HepG2 (cell line): ENCODE data around the gene TJP1. TPM values are rescaled to one million over a fixed set of nuclear protein-coding genes. Genes with fewer than 3 reads are reported as not detected.

Experiments
- ATAC-seq: fragments of 200-7000 bp; cut with Tn5 transposase; 3 replicates; pipeline ENCODE4 v1.9.1; 2020; ENCODE audit warnings: mild to moderate bottlenecking, moderate library complexity
- BruUV-seq: library from RNA; stranded (reverse); fragments of 400-500 nt; replicated peaks from 2 replicates; lab custom pipeline; 2021; lab: Mats Ljungman, UMichigan
- CTCF ChIA-PET: fragments of 300-600 bp; formaldehyde crosslinking; extraction: SDS; loops from one replicate; lab custom pipeline; 2021; ENCODE audit warnings: low total read pairs, inconsistent platforms, low intra/inter-chr PET ratio; lab: Yijun Ruan, JAX
- POLR2A ChIA-PET: fragments of 350-600 bp; sonication (Branson Sonifier 250); formaldehyde crosslinking; loops from one replicate; lab custom pipeline; 2020; ENCODE audit warnings: antibody characterized with exemption, inconsistent platforms; lab: Yijun Ruan, JAX
- DNase-seq: peaks from one replicate; pipeline ENCODE4 v3.0.0-alpha.2; 2015; ENCODE audit warnings: low spot score
- FAIRE-seq: peaks from 3 replicates; lab custom pipeline; 2011; peaks lifted over from hg19 to GRCh38; lab: Jason Lieb, UNC
- H2AFZ ChIP-seq: one replicate; pipeline ENCODE4 v1.6.1; 2011; ENCODE audit warnings: low read length, inconsistent platforms
- H3K27ac ChIP-seq: fragments of 300-600 bp; 3 replicates; pipeline ENCODE4 v1.8.0; 2011; ENCODE audit warnings: mixed run types, mild to moderate bottlenecking, mixed read lengths, low read length, inconsistent platforms; ENCODE audit not compliant: insufficient read depth; ENCODE audit errors: extremely low read length
- H3K27me3 ChIP-seq, 2 experiments: fragments of 200-600 bp in 1 of 2; 2 replicates in 1 of 2; 3 replicates in 1 of 2; pipeline versions ENCODE4 v1.6.0 to v1.8.0; 2011; ENCODE audit warnings: low read length in 2 of 2, mild to moderate bottlenecking in 2 of 2, moderate library complexity in 2 of 2, inconsistent platforms in 1 of 2; ENCODE audit not compliant: insufficient read depth in 2 of 2, control insufficient read depth in 1 of 2
- H3K36me3 ChIP-seq, 2 experiments: fragments of 200-600 bp in 1 of 2; replicated peaks in 1 of 2; 2 replicates in 1 of 2; 3 replicates in 1 of 2; pipeline versions ENCODE4 v1.5.1 to v1.8.0; 2011; ENCODE audit warnings: low read length in 2 of 2, inconsistent platforms in 1 of 2; ENCODE audit not compliant: insufficient read depth in 2 of 2, control insufficient read depth in 1 of 2
- H3K4me1 ChIP-seq: 2 replicates; pipeline ENCODE4 v1.5.1; 2012; ENCODE audit warnings: low read length, inconsistent platforms; ENCODE audit not compliant: insufficient read depth
- H3K4me2 ChIP-seq: 2 replicates; pipeline ENCODE4 v1.6.0; 2011; ENCODE audit warnings: low read depth, low read length, inconsistent platforms
- H3K4me3 ChIP-seq, 3 experiments: fragments of 200-600 bp in 1 of 3; sonication (generic), shearing (Covaris generic) in 1 of 3; replicated peaks in 1 of 3; 2 replicates each; pipeline ENCODE4 v1.5.1; 2011 to 2016; ENCODE audit warnings: low read length in 3 of 3, inconsistent platforms in 2 of 3, low read depth in 2 of 3, mild to moderate bottlenecking in 2 of 3, control low read depth in 1 of 3, mixed read lengths in 1 of 3; ENCODE audit not compliant: insufficient read depth in 1 of 3
- H3K79me2 ChIP-seq: one replicate; pipeline ENCODE4 v1.6.1; 2011; ENCODE audit warnings: low read length, inconsistent platforms; ENCODE audit not compliant: insufficient read depth
- H3K9ac ChIP-seq: 2 replicates; pipeline ENCODE4 v1.6.0; 2011; ENCODE audit warnings: mild to moderate bottlenecking, low read depth, low read length, inconsistent platforms; ENCODE audit not compliant: insufficient read depth
- H3K9me3 ChIP-seq: 2 replicates; pipeline ENCODE4 v1.5.1; 2012; ENCODE audit warnings: mild to moderate bottlenecking, low read length
- H4K20me1 ChIP-seq: 2 replicates; pipeline ENCODE4 v1.6.0; 2011; ENCODE audit warnings: inconsistent platforms, mild to moderate bottlenecking, low read length, moderate library complexity; ENCODE audit not compliant: insufficient read depth
- AGO1 ChIP-seq: fragments of 200-400 bp; formaldehyde crosslinking; IDR thresholded peaks from 2 replicates; pipeline ENCODE4 v1.6.1; 2017; ENCODE audit warnings: mild to moderate bottlenecking, low read depth, low read length, moderate library complexity; ENCODE audit not compliant: poor library complexity, severe bottlenecking
- AKAP8 ChIP-seq: sonication (generic); formaldehyde crosslinking; IDR thresholded peaks from 2 replicates; pipeline ENCODE4 v1.5.1; 2020; ENCODE audit warnings: mild to moderate bottlenecking, missing genetic modification reagents
- ATM ChIP-seq: fragments of 450-650 bp; IDR thresholded peaks from 2 replicates; pipeline ENCODE4 v1.7.1; 2017; ENCODE audit warnings: mild to moderate bottlenecking, borderline replicate concordance
- CBFB ChIP-seq: sonication (generic); formaldehyde crosslinking; IDR thresholded peaks from 2 replicates; pipeline ENCODE4 v1.4.0; 2020; ENCODE audit warnings: missing genetic modification reagents
- HES4 ChIP-seq: sonication (generic); formaldehyde crosslinking; IDR thresholded peaks from 2 replicates; pipeline ENCODE4 v1.9.0; 2021; ENCODE audit warnings: mild to moderate bottlenecking, missing genetic modification reagents, borderline replicate concordance
- HOXA7 ChIP-seq: sonication (generic); formaldehyde crosslinking; IDR thresholded peaks from 2 replicates; pipeline ENCODE4 v1.8.1; 2022; ENCODE audit warnings: mild to moderate bottlenecking, missing genetic modification reagents, moderate library complexity
- PCBP1 ChIP-seq: fragments of 200-400 bp; formaldehyde crosslinking; IDR thresholded peaks from 2 replicates; pipeline ENCODE4 v1.6.1; 2017; ENCODE audit warnings: mild to moderate bottlenecking, low read depth, low read length, borderline replicate concordance
- REPIN1 ChIP-seq: sonication (generic); formaldehyde crosslinking; IDR thresholded peaks from 2 replicates; pipeline ENCODE4 v1.8.0; 2022; ENCODE audit warnings: missing genetic modification reagents, low read depth, mild to moderate bottlenecking, borderline replicate concordance
- RFX1 ChIP-seq: fragments of 450-650 bp; IDR thresholded peaks from 2 replicates; pipeline ENCODE4 v1.6.1; 2017
- SOX5 ChIP-seq: IDR thresholded peaks from 2 replicates; pipeline ENCODE4 v1.6.1; 2016; ENCODE audit warnings: borderline replicate concordance
- STAT5B ChIP-seq: sonication (generic); formaldehyde crosslinking; IDR thresholded peaks from 2 replicates; pipeline ENCODE4 v1.4.0; 2020; ENCODE audit warnings: missing genetic modification reagents
- THRA ChIP-seq: sonication (generic); formaldehyde crosslinking; IDR thresholded peaks from 2 replicates; pipeline ENCODE4 v1.4.0; 2020; ENCODE audit warnings: missing genetic modification reagents, borderline replicate concordance
- WIZ ChIP-seq: sonication (generic); formaldehyde crosslinking; IDR thresholded peaks from 2 replicates; pipeline ENCODE4 v1.5.1; 2020; ENCODE audit warnings: mild to moderate bottlenecking, missing genetic modification reagents
- ZBTB46 ChIP-seq: sonication (generic); formaldehyde crosslinking; IDR thresholded peaks from 2 replicates; pipeline ENCODE4 v1.4.0; 2020; ENCODE audit warnings: mild to moderate bottlenecking, missing genetic modification reagents, borderline replicate concordance
- ZFAT ChIP-seq: sonication (generic); formaldehyde crosslinking; conservative IDR thresholded peaks from 2 replicates; pipeline ENCODE4 v1.8.1; 2023; ENCODE audit warnings: missing genetic modification reagents, inconsistent platforms
- ZFP41 ChIP-seq: sonication (generic); formaldehyde crosslinking; IDR thresholded peaks from 2 replicates; pipeline ENCODE4 v1.4.0; 2020; ENCODE audit warnings: mild to moderate bottlenecking, missing genetic modification reagents, borderline replicate concordance
- ZNF121 ChIP-seq: sonication (generic); formaldehyde crosslinking; IDR thresholded peaks from 2 replicates; pipeline ENCODE4 v1.5.0; 2020; ENCODE audit warnings: mild to moderate bottlenecking, missing genetic modification reagents
- ZNF335 ChIP-seq: sonication (generic); formaldehyde crosslinking; IDR thresholded peaks from 2 replicates; pipeline ENCODE4 v1.4.0; 2020; ENCODE audit warnings: missing genetic modification reagents
- ZNF605 ChIP-seq: sonication (generic); formaldehyde crosslinking; IDR thresholded peaks from 2 replicates; pipeline ENCODE4 v1.8.0; 2022; ENCODE audit warnings: mild to moderate bottlenecking, missing genetic modification reagents
- ZSCAN25 ChIP-seq: sonication (generic); formaldehyde crosslinking; IDR thresholded peaks from 2 replicates; pipeline ENCODE4 v1.8.0; 2022; ENCODE audit warnings: mild to moderate bottlenecking, missing genetic modification reagents
- WGBS: methylation state at CpG from one replicate; pipeline ENCODE4 v1.1.6; 2017; ENCODE audit warnings: low lambda C conversion rate; 5-methylcytosine and 5-hydroxymethylcytosine counted together
- in situ Hi-C: cut with HindIII; loops from 2 replicates; pipeline ENCODE4 v1.10.0; 2017; ENCODE audit warnings: low pct_unique_long_range_greater_than_20kb; ENCODE audit not compliant: extremely low pct_ligation_motif_present
- intact Hi-C: fragments of 100-400 bp; cut with micrococcal nuclease; formaldehyde crosslinking; loops from one replicate; pipeline ENCODE4 v1.10.0; 2022; ENCODE audit not compliant: unreplicated experiment
- polyA plus RNA-seq, 8 experiments: library from polyadenylated mRNA; depleted of rRNA in 3 of 8; stranded (reverse) in 7 of 8; unstranded in 1 of 8; fragments of >200 nt; fragmentation: Illumina TruSeq in 4 of 8; extraction: Trizol in 4 of 8; gene quantifications; 2 replicates each; pipeline versions ENCODE4 v1.2.1 to v1.2.3, GENCODE V29; 2011 to 2016; ENCODE audit warnings: low read depth in 4 of 8, missing spikeins in 1 of 8, mixed read lengths in 1 of 8; ENCODE audit not compliant: insufficient read depth in 1 of 8
- total RNA-seq, 5 experiments: library from RNA; depleted of rRNA; stranded (reverse); fragments of >200 nt; fragmentation: Illumina TruSeq; extraction: Trizol; gene quantifications; 2 replicates each; pipeline ENCODE4 v1.2.3, GENCODE V29; 2016; ENCODE audit warnings: low read depth in 1 of 5

TJP1 gene
- total and polyA plus RNA-seq, 2 of the 13 experiments (the other 11 are each of a cell fraction or from before 2014, with no cell fraction given): 25.9 to 27.1 TPM

GRCh38 chr15:29840926-29841325 lies 18.7 kb upstream of the TJP1 start:
- H3K4me2 ChIP-seq: no peak overlapping the region
- no peak overlapping the region for H2AFZ ChIP-seq
- no peaks in the 10 kb centered on the region for H3K9me3 ChIP-seq
- ChIA-PET CTCF (no interaction called here), POLR2A (no interaction called here)
- intact Hi-C loops (no loop called here), in situ Hi-C loops (no loop called here)
- H3K79me2 ChIP-seq: no peaks in the 10 kb centered on the region
- ATAC-seq (no peak), FAIRE-seq (no peak), DNase-seq (no peak)
- no peak overlapping the region for H3K4me3 ChIP-seq
- WGBS: 8% methylated on average over 3 of the region's 3 CpGs
- H3K4me1 ChIP-seq: no peaks in the 10 kb centered on the region
- H3K27me3 ChIP-seq: 0 out of 5 replicates have a peak, but pooled peaks cover 0 to 6% of the 10 kb centered on the region in 2 experiments
- no peaks in the 10 kb centered on the region for H3K36me3 ChIP-seq
- BruUV-seq: no TSS peak
- no peaks in the 10 kb centered on the region for H4K20me1 ChIP-seq
- no peak for TF ChIP-seq THRA
- no peak for TF ChIP-seq AGO1
- TF ChIP-seq HOXA7 (CRISPR knock-in tag): no peak
- no peak for TF ChIP-seq AKAP8
- TF ChIP-seq PCBP1: no peak
- TF ChIP-seq WIZ (CRISPR knock-in tag): no peak
- no peak for TF ChIP-seq ZFAT (CRISPR knock-in tag)
- TF ChIP-seq STAT5B (CRISPR knock-in tag): no peak
- no peak for TF ChIP-seq ZNF605 (CRISPR knock-in tag)
- TF ChIP-seq ATM: no peak
- no peak for TF ChIP-seq SOX5 (CRISPR knock-in tag)
- TF ChIP-seq REPIN1 (CRISPR knock-in tag): no peak
- no peak for TF ChIP-seq ZFP41
- no peak for TF ChIP-seq CBFB (CRISPR knock-in tag)
- no peak for TF ChIP-seq ZSCAN25 (CRISPR knock-in tag)
- TF ChIP-seq RFX1: no peak
- TF ChIP-seq ZBTB46: no peak
- no peak for TF ChIP-seq HES4 (CRISPR knock-in tag)
- TF ChIP-seq ZNF121 (CRISPR knock-in tag): no peak
- no peak for TF ChIP-seq ZNF335 (CRISPR knock-in tag)
- H3K9ac ChIP-seq: no peak overlapping the region
- no peak overlapping the region for H3K27ac ChIP-seq
